Common myeloid progenitor, CD34-positive (primary cell): Measurements from ENCODE around the gene KLHDC9.

Experiments
- CTCF ChIA-PET: fragments of 350-600 bp; sonication (Branson Sonifier 250); formaldehyde crosslinking; loops from one replicate; lab custom pipeline; 2021; ENCODE audit warnings: antibody characterized with exemption; lab: Charles Lee
- POLR2A ChIA-PET: fragments of 350-600 bp; sonication (Branson Sonifier 250); formaldehyde crosslinking; loops from one replicate; lab custom pipeline; 2021; ENCODE audit warnings: antibody characterized with exemption; lab: Charles Lee
- DNase-seq, 3 donors: peaks; one replicate each; pipeline versions ENCODE4 v3.0.0 to v3.0.0-alpha.2; 2013
- H3K27ac ChIP-seq, 2 experiments: 1 replicate in 1 of 2; 2 replicates in 1 of 2; pipeline ENCODE4 v1.7.0; 2013; ENCODE audit warnings: inconsistent platforms in 2 of 2, low read length in 2 of 2, mild to moderate bottlenecking in 2 of 2, low read depth in 1 of 2, moderate library complexity in 1 of 2; ENCODE audit not compliant: severe bottlenecking in 2 of 2, insufficient read depth in 1 of 2, poor library complexity in 1 of 2
- H3K27me3 ChIP-seq, 5 experiments: replicated peaks in 2 of 5; 1 replicate in 3 of 5; 2 replicates in 2 of 5; pipeline versions ENCODE4 v1.6.1 to v1.7.0; 2013; ENCODE audit warnings: low read length in 4 of 5, mild to moderate bottlenecking in 2 of 5, moderate library complexity in 2 of 5, inconsistent platforms in 1 of 5; ENCODE audit not compliant: insufficient read depth in 5 of 5, control insufficient read depth in 4 of 5
- H3K36me3 ChIP-seq, 4 experiments: 1 replicate in 2 of 4; 2 replicates in 2 of 4; pipeline versions ENCODE4 v1.6.1 to v1.7.0; 2013; ENCODE audit warnings: low read length in 3 of 4, control low read depth in 1 of 4, mild to moderate bottlenecking in 1 of 4; ENCODE audit not compliant: control insufficient read depth in 4 of 4, insufficient read depth in 4 of 4
- H3K4me1 ChIP-seq, 4 experiments: 1 replicate in 3 of 4; 2 replicates in 1 of 4; pipeline versions ENCODE4 v1.6.1 to v1.7.1; 2013; ENCODE audit warnings: low read length in 3 of 4, mild to moderate bottlenecking in 3 of 4, control low read depth in 1 of 4, inconsistent platforms in 1 of 4, moderate library complexity in 1 of 4; ENCODE audit not compliant: control insufficient read depth in 4 of 4, insufficient read depth in 4 of 4; ENCODE audit errors: control extremely low read depth in 1 of 4
- H3K4me3 ChIP-seq, 7 experiments: 1 replicate in 4 of 7; 2 replicates in 3 of 7; pipeline versions ENCODE4 v1.5.1 to v1.7.0; 2013; ENCODE audit warnings: mild to moderate bottlenecking in 7 of 7, low read length in 6 of 7, moderate library complexity in 6 of 7, inconsistent platforms in 2 of 7, low read depth in 2 of 7, control low read depth in 1 of 7; ENCODE audit not compliant: insufficient read depth in 4 of 7, control insufficient read depth in 1 of 7; ENCODE audit errors: extremely low read depth in 1 of 7
- H3K9me3 ChIP-seq, 5 experiments: 1 replicate in 4 of 5; 2 replicates in 1 of 5; pipeline versions ENCODE4 v1.6.1 to v1.7.1; 2013; ENCODE audit warnings: low read length in 4 of 5, mild to moderate bottlenecking in 2 of 5, inconsistent platforms in 1 of 5, low read depth in 1 of 5, moderate library complexity in 1 of 5; ENCODE audit not compliant: control insufficient read depth in 4 of 5, insufficient read depth in 2 of 5; ENCODE audit errors: control extremely low read depth in 1 of 5
- WGBS: methylation state at CpG from one replicate; pipeline ENCODE4 v1.1.5; 2013; ENCODE audit not compliant: insufficient coverage; 5-methylcytosine and 5-hydroxymethylcytosine counted together

KLHDC9 gene

DNA sequence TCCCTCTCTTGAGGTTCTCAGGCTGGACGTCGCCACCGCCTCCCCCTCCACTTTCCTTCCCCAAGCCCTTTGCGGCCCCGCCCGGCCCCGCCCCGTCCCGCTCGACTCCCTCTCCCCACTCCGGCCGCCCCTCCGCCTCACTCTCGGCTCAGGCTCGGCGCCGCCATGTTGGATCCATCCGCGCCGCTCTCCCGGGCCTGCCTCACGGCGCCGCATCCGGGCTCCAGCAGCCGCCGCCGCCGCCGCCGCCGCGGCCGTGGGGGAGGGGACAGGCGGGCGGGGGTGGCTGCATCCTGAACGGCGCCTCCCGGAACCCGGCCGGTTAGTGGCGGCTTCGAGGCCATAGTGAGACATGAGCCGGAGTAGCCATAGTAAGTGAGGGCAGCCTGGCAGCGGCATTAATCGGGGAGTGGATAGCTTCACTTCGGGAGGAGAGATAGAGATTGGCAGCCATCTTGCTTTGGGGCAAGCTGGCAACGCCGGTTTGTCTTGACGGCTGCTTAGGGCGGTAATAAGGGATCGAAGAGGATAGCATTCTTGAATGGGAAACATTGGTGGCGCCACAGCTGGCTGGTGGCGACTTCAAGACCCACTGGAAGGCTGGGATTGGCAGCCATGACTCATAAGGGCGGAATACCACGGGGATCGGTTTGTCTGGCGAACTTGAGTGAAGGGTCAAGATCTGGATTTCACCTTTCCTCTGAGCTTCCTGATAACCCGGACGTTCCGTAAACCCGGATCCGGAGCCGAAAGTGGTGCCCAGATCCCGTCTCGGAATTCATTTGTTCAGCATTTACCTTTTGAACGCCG lies 34.5 kb downstream of the KLHDC9 start, which contains the start of gene DEDD:
DEDD (minus strand) TSS at position 258 of the 810 bp plus-strand sequence. CDS start 8,205 bp downstream, outside the sequence.
- peaks cover 5 to 25% (median 16%) of the 10 kb centered on the region in 4 experiments for H3K36me3 ChIP-seq
- 0% methylated on average over 49 of the region's 68 CpGs for WGBS
- no peaks in the 10 kb centered on the region for H3K9me3 ChIP-seq
- DNase-seq, result peak; percentile 97 to 98 (median 97)
- ChIA-PET POLR2A (interaction anchor here (0.9 to 1.4 kb wide), 4 partner anchors 9 to 33 kb away, joined by 3 to 7 read pairs (median 4); partner anchors contain the start of genes NIT1 and PFDN2), CTCF (interaction anchor here (0.7 to 11.2 kb wide), 10 partner anchors 8 to 135 kb away, joined by 3 to 118 read pairs (median 4); partner anchors contain the start of genes ARHGAP30, KLHDC9, NIT1 and PFDN2)
- peaks cover 10 to 29% (median 21%) of the 10 kb centered on the region in 4 experiments for H3K4me1 ChIP-seq
- no peaks in the 10 kb centered on the region for H3K27me3 ChIP-seq
- H3K27ac ChIP-seq, result peak within 1 kb of the TSS; percentile 85 to 92
- peak within 1 kb of the TSS; percentile 82 to 97 (median 95) for H3K4me3 ChIP-seq

DNA sequence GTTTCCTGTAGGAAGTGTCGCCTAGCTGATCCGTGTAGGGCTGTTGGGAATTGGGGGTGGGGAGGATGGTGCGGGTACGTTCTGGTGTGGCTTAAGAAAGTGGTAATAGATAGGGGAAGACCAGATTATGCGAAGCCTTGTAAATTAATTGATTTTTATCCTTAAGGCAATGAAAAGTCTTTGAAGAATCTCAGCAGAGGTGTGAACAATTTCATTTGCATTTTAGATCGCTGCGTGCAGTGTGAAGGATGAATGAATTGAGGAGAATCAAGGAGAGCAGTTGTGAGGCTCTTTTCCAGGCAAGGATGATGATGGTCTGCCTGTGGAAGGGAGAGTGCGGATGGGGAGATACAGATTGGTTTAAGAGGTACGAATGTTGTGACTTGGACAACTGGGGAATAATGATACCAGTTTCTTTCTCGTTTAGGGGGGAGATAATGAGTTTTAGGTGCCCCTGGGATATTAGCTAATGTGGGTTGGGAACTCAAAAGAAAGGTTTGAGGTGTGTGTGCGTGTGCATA lies 35.1 kb downstream of the KLHDC9 start:
- Histone ChIP-seq H3K4me3 (peak overlapping the region; percentile 82 to 97 (median 95)), H3K27me3 (no peaks in the 10 kb centered on the region), H3K9me3 (no peaks in the 10 kb centered on the region), H3K4me1 (peaks cover 8 to 22% (median 17%) of the 10 kb centered on the region in 4 experiments), H3K27ac (peak overlapping the region; percentile 85 to 92), H3K36me3 (peaks cover 3 to 21% (median 12%) of the 10 kb centered on the region in 4 experiments)
- DNase-seq, result no peak
- WGBS, result 17% methylated on average over 10 of the region's 11 CpGs
- POLR2A ChIA-PET, result interaction anchor here (0.9 to 1.4 kb wide), 4 partner anchors 8 to 32 kb away, joined by 3 to 7 read pairs (median 4); partner anchors contain the start of genes NIT1 and PFDN2
- CTCF ChIA-PET, result interaction anchor here (0.7 to 11.2 kb wide), 10 partner anchors 7 to 136 kb away, joined by 3 to 118 read pairs (median 4); partner anchors contain the start of genes ARHGAP30, KLHDC9, NIT1 and PFDN2

DNA sequence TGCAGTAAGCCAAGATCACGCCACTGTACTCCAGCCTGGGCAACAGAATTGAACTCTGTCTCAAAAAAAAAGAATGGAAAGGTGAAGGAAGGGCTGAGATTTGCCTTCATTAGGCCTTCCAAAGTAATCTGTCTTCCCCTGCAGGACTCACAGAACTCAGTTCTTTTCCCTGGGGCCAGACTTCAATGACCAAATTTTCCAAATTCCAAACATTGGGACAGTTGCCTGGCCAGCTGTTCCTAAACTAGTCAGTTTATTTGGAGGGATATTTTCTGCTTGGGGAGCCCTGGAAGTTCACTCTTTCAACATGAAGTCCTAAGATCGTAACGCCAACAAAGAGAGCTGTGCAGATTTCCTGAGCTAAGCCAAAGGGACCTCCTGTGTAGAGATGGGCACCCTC lies 39.7 kb downstream of the KLHDC9 start:
- CTCF ChIA-PET, result interaction anchor here (0.6 to 11.2 kb wide), 19 partner anchors 10 to 542 kb away, joined by 3 to 118 read pairs (median 7); partner anchors contain the start of genes ARHGAP30, KLHDC9, PPOX and UFC1
- WGBS, result 88% methylated on average over 1 of the region's 3 CpGs
- no peak overlapping the region for H3K27ac ChIP-seq
- H3K36me3 ChIP-seq, result peaks cover 0 to 2% (median 0%) of the 10 kb centered on the region in 4 experiments
- H3K9me3 ChIP-seq, result no peaks in the 10 kb centered on the region
- no peak overlapping the region for H3K4me3 ChIP-seq
- no peaks in the 10 kb centered on the region for H3K27me3 ChIP-seq
- DNase-seq, result no peak
- POLR2A ChIA-PET, result no interaction called here
- H3K4me1 ChIP-seq, result peaks cover 0 to 17% (median 7%) of the 10 kb centered on the region in 4 experiments

- no peak overlapping the region for H3K4me3 ChIP-seq
- ChIA-PET CTCF (interaction anchor here (0.8 to 11.2 kb wide), 23 partner anchors 9 to 148 kb away, joined by 3 to 118 read pairs (median 7); partner anchors contain the start of genes ARHGAP30, KLHDC9, NIT1 and PFDN2), POLR2A (no interaction called here)
- DNase-seq, result no peak
- peaks cover 0 to 2% (median 0%) of the 10 kb centered on the region in 4 experiments for H3K36me3 ChIP-seq
- peaks cover 0 to 14% (median 4%) of the 10 kb centered on the region in 4 experiments for H3K4me1 ChIP-seq
- H3K9me3 ChIP-seq, result no peaks in the 10 kb centered on the region
- WGBS, result no CpG with 5 or more reads among the region's 1 CpG
- no peak overlapping the region for H3K27ac ChIP-seq
- no peaks in the 10 kb centered on the region for H3K27me3 ChIP-seq
These were observed 40.3 kb downstream of the KLHDC9 start for GRCh38 chr1:161138431-161138830.

GRCh38 chr1:161139766-161140165 lies 41.6 kb downstream of the KLHDC9 start:
- DNase-seq, result peak; percentile 69 to 84 (median 74)

GRCh38 chr1:161140755-161141400 lies 42.7 kb downstream of the KLHDC9 start:
- ChIA-PET POLR2A (interaction anchor here (0.6 to 0.7 kb wide), 4 partner anchors 8 to 82 kb away, joined by 3 to 7 read pairs (median 5); partner anchors contain the start of genes DEDD, NIT1 and PFDN2), CTCF (interaction anchor here (0.5 to 11.2 kb wide), 20 partner anchors 8 to 460 kb away, joined by 3 to 118 read pairs (median 5); partner anchors contain the start of genes ARHGAP30, DEDD, KLHDC9 and NECTIN4)
- 95% methylated on average over 18 of the region's 29 CpGs for WGBS

More at GRCh38 chr1:161139766-161140165, 41.6 kb downstream of the KLHDC9 start:
- no peak overlapping the region for H3K4me3 ChIP-seq
- H3K36me3 ChIP-seq, result peaks cover 0 to 2% (median 0%) of the 10 kb centered on the region in 4 experiments
- H3K27ac ChIP-seq, result no peak overlapping the region
- no CpG with 5 or more reads among the region's 1 CpG for WGBS
- ChIA-PET CTCF (interaction anchor here (0.9 to 11.2 kb wide), 18 partner anchors 10 to 149 kb away, joined by 3 to 118 read pairs (median 8); partner anchors contain the start of genes ARHGAP30, KLHDC9, NECTIN4 and NIT1), POLR2A (interaction anchor here (1.1 kb wide), 1 partner anchor 41 kb away, joined by 3 read pairs; the partner anchor contains the start of gene KLHDC9)
- H3K4me1 ChIP-seq, result peaks cover 0 to 12% (median 0%) of the 10 kb centered on the region in 4 experiments
- H3K9me3 ChIP-seq, result no peaks in the 10 kb centered on the region
- H3K27me3 ChIP-seq, result no peaks in the 10 kb centered on the region

More at GRCh38 chr1:161140755-161141400, 42.7 kb downstream of the KLHDC9 start:
- peaks cover 0 to 12% (median 0%) of the 10 kb centered on the region in 4 experiments for H3K4me1 ChIP-seq
- no peak overlapping the region for H3K27ac ChIP-seq
- H3K4me3 ChIP-seq, result no peak overlapping the region
- no peaks in the 10 kb centered on the region for H3K27me3 ChIP-seq
- DNase-seq, result no peak
- H3K9me3 ChIP-seq, result no peaks in the 10 kb centered on the region
- H3K36me3 ChIP-seq, result peaks cover 0 to 2% (median 0%) of the 10 kb centered on the region in 4 experiments
